WTC11 (cell line): Measurements from ENCODE around the gene BACE1-AS. TPM values are rescaled to one million over a fixed set of nuclear protein-coding genes. Genes with fewer than 3 reads are reported as not detected.

Source experiments
- ATAC-seq: fragments of 200-7000 bp; cut with Tn5 transposase; 2 replicates; pipeline ENCODE4 v1.10.0; 2021; ENCODE audit warnings: mild to moderate bottlenecking, moderate library complexity
- CTCF ChIA-PET: fragments of 300-600 bp; sonication (Branson Sonifier 250); formaldehyde crosslinking; loops from one replicate; lab custom pipeline; 2021; ENCODE audit warnings: antibody characterized with exemption; lab: Charles Lee
- POLR2A ChIA-PET: fragments of 350-600 bp; sonication (Branson Sonifier 250); formaldehyde crosslinking; loops from one replicate; lab custom pipeline; 2021; ENCODE audit warnings: antibody characterized with exemption; lab: Charles Lee
- DNase-seq: peaks from one replicate; pipeline ENCODE4 v3.0.0; 2021; ENCODE audit warnings: low spot score
- H3K27ac Mint-ChIP-seq: 2 replicates; pipeline ENCODE4 v1.8.0; 2021; ENCODE audit warnings: mixed read lengths
- H3K27me3 Mint-ChIP-seq: 2 replicates; pipeline ENCODE4 v1.8.0; 2021; ENCODE audit warnings: low read depth, mild to moderate bottlenecking, moderate library complexity, mixed read lengths
- H3K36me3 Mint-ChIP-seq: 2 replicates; pipeline ENCODE4 v1.8.0; 2021; ENCODE audit warnings: mixed read lengths
- H3K4me1 Mint-ChIP-seq: 2 replicates; pipeline ENCODE4 v1.8.0; 2022; ENCODE audit warnings: mixed read lengths
- H3K4me3 Mint-ChIP-seq: 2 replicates; pipeline ENCODE4 v1.8.0; 2021; ENCODE audit warnings: mild to moderate bottlenecking, moderate library complexity, mixed read lengths
- H3K9me3 Mint-ChIP-seq: 2 replicates; pipeline ENCODE4 v1.8.0; 2021; ENCODE audit warnings: mixed read lengths
- ATF1 ChIP-seq: sonication (generic); formaldehyde crosslinking; IDR thresholded peaks from 2 replicates; pipeline ENCODE4 v1.8.1; 2023; ENCODE audit warnings: mild to moderate bottlenecking, moderate library complexity, missing genetic modification reagents
- CREB1 ChIP-seq: sonication (generic); formaldehyde crosslinking; IDR thresholded peaks from 2 replicates; pipeline ENCODE4 v1.8.0; 2023; ENCODE audit warnings: mild to moderate bottlenecking, missing genetic modification reagents
- E2F1 ChIP-seq: sonication (generic); formaldehyde crosslinking; IDR thresholded peaks from 2 replicates; pipeline ENCODE4 v1.8.0; 2022; ENCODE audit warnings: mild to moderate bottlenecking, missing genetic modification reagents
- ETV6 ChIP-seq: sonication (generic); formaldehyde crosslinking; IDR thresholded peaks from 2 replicates; pipeline ENCODE4 v1.8.1; 2022; ENCODE audit warnings: mild to moderate bottlenecking, missing genetic modification reagents
- IRF2 ChIP-seq: sonication (generic); formaldehyde crosslinking; IDR thresholded peaks from 2 replicates; pipeline ENCODE4 v1.8.0; 2022; ENCODE audit warnings: low read depth, missing genetic modification reagents, borderline replicate concordance
- MLX ChIP-seq: sonication (generic); formaldehyde crosslinking; IDR thresholded peaks from 2 replicates; pipeline ENCODE4 v1.8.1; 2023; ENCODE audit warnings: mild to moderate bottlenecking, missing genetic modification reagents, moderate library complexity
- MXD4 ChIP-seq: fragments of 250-450 bp; sonication (Bioruptor Pico); IDR thresholded peaks from 2 replicates; pipeline ENCODE4 v1.8.0; 2021; ENCODE audit warnings: mild to moderate bottlenecking, moderate library complexity, borderline replicate concordance
- NR2C2 ChIP-seq: sonication (generic); formaldehyde crosslinking; IDR thresholded peaks from 2 replicates; pipeline ENCODE4 v1.8.0; 2022; ENCODE audit warnings: mild to moderate bottlenecking, missing genetic modification reagents
- PRDM15 ChIP-seq: sonication (generic); formaldehyde crosslinking; IDR thresholded peaks from 2 replicates; pipeline ENCODE4 v1.8.0; 2022; ENCODE audit warnings: missing genetic modification reagents
- SMAD4 ChIP-seq: sonication (generic); formaldehyde crosslinking; IDR thresholded peaks from 2 replicates; pipeline ENCODE4 v1.8.0; 2022; ENCODE audit warnings: mild to moderate bottlenecking, missing genetic modification reagents
- SOX15 ChIP-seq: fragments of 250-450 bp; sonication (Bioruptor Pico); IDR thresholded peaks from 2 replicates; pipeline ENCODE4 v1.9.0; 2021; ENCODE audit warnings: mild to moderate bottlenecking
- TEAD4 ChIP-seq: sonication (generic); formaldehyde crosslinking; IDR thresholded peaks from 2 replicates; pipeline ENCODE4 v1.8.0; 2022; ENCODE audit warnings: mild to moderate bottlenecking, missing genetic modification reagents
- USF1 ChIP-seq: sonication (generic); formaldehyde crosslinking; IDR thresholded peaks from 2 replicates; pipeline ENCODE4 v1.8.0; 2022; ENCODE audit warnings: mild to moderate bottlenecking, missing genetic modification reagents
- USF2 ChIP-seq: sonication (generic); formaldehyde crosslinking; IDR thresholded peaks from 2 replicates; pipeline ENCODE4 v1.8.1; 2023; ENCODE audit warnings: mild to moderate bottlenecking, missing genetic modification reagents, moderate library complexity
- ZMAT4 ChIP-seq: fragments of 250-450 bp; sonication (Bioruptor Pico); IDR thresholded peaks from 2 replicates; pipeline ENCODE4 v1.9.0; 2021; ENCODE audit warnings: mild to moderate bottlenecking
- ZNF281 ChIP-seq: sonication (generic); formaldehyde crosslinking; IDR thresholded peaks from 2 replicates; pipeline ENCODE4 v1.8.0; 2023; ENCODE audit warnings: mild to moderate bottlenecking, missing genetic modification reagents
- ZNF423 ChIP-seq: fragments of 250-450 bp; sonication (Bioruptor Pico); IDR thresholded peaks from 2 replicates; pipeline ENCODE4 v2.1.2; 2022; ENCODE audit warnings: mild to moderate bottlenecking, moderate library complexity
- ZNF532 ChIP-seq: fragments of 250-450 bp; sonication (Bioruptor Pico); IDR thresholded peaks from 2 replicates; pipeline ENCODE4 v1.9.0; 2021; ENCODE audit warnings: mild to moderate bottlenecking, borderline replicate concordance
- total RNA-seq: library from RNA; stranded (reverse); gene quantifications from 3 replicates; pipeline ENCODE4 v1.2.3, GENCODE V29; 2021

Gene BACE1-AS
- total RNA-seq, 1 experiment from 2014 or later, result 13.8 TPM

GRCh38 chr11:117284053-117284452 lies 7.1 kb upstream of the BACE1-AS start:
- ChIA-PET POLR2A (no interaction called here), CTCF (no interaction called here)
- no peak overlapping the region for H3K4me3 Mint-ChIP-seq
- H3K36me3 Mint-ChIP-seq, result peaks cover 60% of the 10 kb centered on the region
- no peaks in the 10 kb centered on the region for H3K4me1 Mint-ChIP-seq
- H3K9me3 Mint-ChIP-seq, result no peaks in the 10 kb centered on the region
- no peak for ATAC-seq
- H3K27me3 Mint-ChIP-seq, result no peaks in the 10 kb centered on the region
- no peak for DNase-seq
- TF ChIP-seq SOX15 (CRISPR knock-in tag), result no peak
- no peak for TF ChIP-seq USF1
- no peak for TF ChIP-seq ZNF423
- TF ChIP-seq PRDM15, result no peak
- TF ChIP-seq ZMAT4, result no peak
- TF ChIP-seq MLX (CRISPR knock-in tag), result no peak
- no peak for TF ChIP-seq USF2
- TF ChIP-seq ATF1 (CRISPR knock-in tag), result no peak
- TF ChIP-seq TEAD4 (CRISPR knock-in tag), result no peak
- no peak for TF ChIP-seq ETV6 (CRISPR knock-in tag)
- no peak overlapping the region for H3K27ac Mint-ChIP-seq

GRCh38 chr11:117286588-117286987 lies 4.6 kb upstream of the BACE1-AS start:
- DNase-seq (no peak), ATAC-seq (no peak)
- Mint-ChIP-seq H3K4me1 (no peaks in the 10 kb centered on the region), H3K27ac (no peak overlapping the region)
- POLR2A ChIA-PET, result no interaction called here
- no peak for TF ChIP-seq CREB1 (CRISPR knock-in tag)
- no peak for TF ChIP-seq NR2C2 (CRISPR knock-in tag)
- no peak for TF ChIP-seq E2F1 (CRISPR knock-in tag)
- TF ChIP-seq, all 79 proteins: peak for 0
- peaks cover 59% of the 10 kb centered on the region for H3K36me3 Mint-ChIP-seq
- CTCF ChIA-PET, result interaction anchor here (0.6 kb wide), 1 partner anchor 148 kb away, joined by 4 read pairs; no protein-coding TSS in a partner anchor
- H3K9me3 Mint-ChIP-seq, result no peaks in the 10 kb centered on the region
- H3K27me3 Mint-ChIP-seq, result no peaks in the 10 kb centered on the region
- no peak overlapping the region for H3K4me3 Mint-ChIP-seq

- H3K9me3 Mint-ChIP-seq, result no peaks in the 10 kb centered on the region
- peaks cover 50% of the 10 kb centered on the region for H3K36me3 Mint-ChIP-seq
- no peaks in the 10 kb centered on the region; the same call in 1 of the 2 replicates for H3K4me1 Mint-ChIP-seq
- H3K27ac Mint-ChIP-seq, result no peak overlapping the region
- ATAC-seq (no peak), DNase-seq (no peak)
- H3K4me3 Mint-ChIP-seq, result no peak overlapping the region
- POLR2A ChIA-PET, result no interaction called here
- CTCF ChIA-PET, result no interaction called here
- H3K27me3 Mint-ChIP-seq, result no peaks in the 10 kb centered on the region
- TF ChIP-seq ZNF281 (CRISPR knock-in tag) (no peak), IRF2 (CRISPR knock-in tag) (no peak), SOX15 (CRISPR knock-in tag) (no peak), MXD4 (CRISPR knock-in tag) (no peak), SMAD4 (CRISPR knock-in tag) (no peak), NR2C2 (CRISPR knock-in tag) (no peak), ZNF532 (CRISPR knock-in tag) (no peak)
Measured at GRCh38 chr11:117287668-117288067, 3.5 kb upstream of the BACE1-AS start.
